HG02623 (cell line): ENCODE data around the gene HIGD1C.
"Not testable (repeated sequence)": the region's sequence is repeated elsewhere in the genome, so short reads cannot be mapped to it uniquely, and the experiment has no call there.

ENCODE experiments used
- ATAC-seq: cut with Tn5 transposase; IDR thresholded peaks from one replicate; pipeline ENCODE4 v1.9.1; 2021; ENCODE audit warnings: moderate library complexity; ENCODE audit not compliant: unreplicated experiment

Gene HIGD1C

GRCh38 chr12:51013441-51013840 lies 61.1 kb downstream of the HIGD1C start:
- ATAC-seq = no peak

- ATAC-seq = not testable (repeated sequence)
Observed at GRCh38 chr12:51014467-51014866, 62.1 kb downstream of the HIGD1C start.

- no peak for ATAC-seq
Observed at GRCh38 chr12:51017452-51017851, 65.1 kb downstream of the HIGD1C start.

GRCh38 chr12:51018956-51019355 lies 66.6 kb downstream of the HIGD1C start:
- no peak for ATAC-seq

GRCh38 chr12:51019927-51020326 lies 67.6 kb downstream of the HIGD1C start:
- no peak for ATAC-seq
